ENCODE results near the gene CLECL1.
"Not testable (repeated sequence)": the region's sequence is repeated elsewhere in the genome, so short reads cannot be mapped to it uniquely, and the experiment has no call there.

Gene CLECL1

GRCh38 chr12:9694241-9694640, 38.7 kb downstream of the CLECL1 start:
- no peak for DNase-seq (ENCODE audit: low spot score)

DNA sequence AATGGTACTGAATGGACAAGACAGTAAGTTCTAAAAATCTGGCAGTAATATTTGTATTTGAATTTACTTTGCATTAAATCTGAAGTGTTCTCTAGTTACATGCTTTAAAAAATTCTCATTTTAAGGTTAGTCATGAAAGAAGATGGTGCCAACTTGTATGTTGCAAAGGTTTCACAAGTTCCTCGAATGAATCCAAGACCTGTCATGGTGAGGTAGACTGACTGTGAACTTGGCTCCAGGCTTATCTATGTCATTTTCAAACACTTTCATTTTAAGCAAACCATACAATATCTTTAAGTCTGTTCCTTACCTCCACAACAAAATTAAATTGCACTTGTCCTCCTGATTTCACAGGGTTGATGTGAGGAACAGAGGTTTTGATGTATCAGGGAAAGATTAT, 40.0 kb downstream of the CLECL1 start:
- no peak for DNase-seq (ENCODE audit: low spot score)

- peak; percentile 53 for DNase-seq (ENCODE audit: low spot score)
Observed at GRCh38 chr12:9687228-9687627, 45.7 kb downstream of the CLECL1 start.

- DNase-seq (ENCODE audit: low spot score) = no peak
Observed at GRCh38 chr12:9685915-9686314, 47.0 kb downstream of the CLECL1 start.

GRCh38 chr12:9685366-9685765, 47.5 kb downstream of the CLECL1 start:
- not testable (repeated sequence) for DNase-seq (ENCODE audit: low spot score)

DNA sequence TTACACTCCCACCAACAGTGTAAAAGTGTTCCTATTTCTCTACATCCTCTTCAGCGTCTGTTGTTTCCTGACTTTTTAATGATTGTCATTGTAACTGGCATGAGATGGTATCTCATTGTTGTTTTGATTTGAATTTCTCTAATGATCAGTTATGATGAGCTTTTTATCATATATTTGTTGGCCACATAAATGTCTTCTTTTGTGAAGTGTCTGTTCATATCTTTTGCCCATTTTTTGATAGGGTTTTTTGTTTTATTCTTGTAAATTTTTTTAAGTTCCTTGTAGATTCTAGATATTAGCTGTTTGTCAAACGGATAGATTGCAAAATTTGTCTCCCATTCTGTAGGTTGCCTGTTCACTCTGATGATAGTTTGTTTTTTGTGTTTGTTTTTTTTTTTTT, 49.9 kb downstream of the CLECL1 start:
- DNase-seq (ENCODE audit: low spot score) = not testable (repeated sequence)

- DNase-seq (ENCODE audit: low spot score) = not testable (repeated sequence)
Observed at GRCh38 chr12:9682508-9682907, 50.4 kb downstream of the CLECL1 start.

GRCh38 chr12:9674226-9674590, 58.7 kb downstream of the CLECL1 start:
- peak; percentile 59 for DNase-seq (ENCODE audit: low spot score)

GRCh38 chr12:9673404-9674225, 59.3 kb downstream of the CLECL1 start:
- DNase-seq (ENCODE audit: low spot score) = peak; percentile 59

All from CD4-positive, alpha-beta T cell treated with Interleukin-2 at 100 ng/mL for 4 hours (primary cell).